Measurements from ENCODE around the gene GLT1D1. TPM values are rescaled to one million over a fixed set of nuclear protein-coding genes. Genes with fewer than 3 reads are reported as not detected.

Gene GLT1D1
- total RNA-seq, 6 experiments from 2014 or later: not detected

DNA sequence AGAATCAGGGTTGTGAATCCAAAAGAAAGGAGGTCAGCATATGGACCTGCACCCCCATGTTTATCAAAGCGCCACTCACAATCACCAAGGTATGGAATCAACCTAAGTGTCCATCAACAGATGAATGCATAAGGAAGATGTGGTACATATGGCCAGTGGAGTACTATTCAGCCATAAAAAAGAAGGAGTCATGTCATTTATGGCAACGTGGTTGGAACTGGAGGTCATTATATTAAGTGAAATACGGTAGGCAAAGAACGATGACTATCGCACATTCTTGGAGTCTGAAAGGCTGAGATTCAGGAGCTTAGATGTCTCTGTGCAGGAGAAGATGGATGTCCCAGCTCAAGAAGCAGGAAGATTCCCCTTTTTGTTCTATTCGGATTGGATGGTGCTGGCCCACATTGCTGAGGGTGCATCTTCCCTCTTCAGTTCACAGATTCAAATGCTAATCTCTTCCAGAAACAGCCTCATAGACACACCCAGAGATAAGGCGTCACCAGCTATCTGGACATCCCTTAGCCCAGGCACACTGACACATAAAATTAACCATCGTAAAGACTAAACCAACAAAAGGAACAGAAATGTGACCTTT, 108.1 kb downstream of the GLT1D1 start:
- Mint-ChIP-seq H3K27ac (no peak overlapping the region), H3K9me3 (peaks cover 36% of the 10 kb centered on the region), H3K4me1 (ENCODE audit: low read depth) (no peaks in the 10 kb centered on the region), H3K36me3 (ENCODE audit: low read depth) (no peaks in the 10 kb centered on the region), H3K27me3 (ENCODE audit: insufficient read depth) (no peaks in the 10 kb centered on the region), H3K4me3 (no peak overlapping the region)
- TF ChIP-seq, protein P1, sequence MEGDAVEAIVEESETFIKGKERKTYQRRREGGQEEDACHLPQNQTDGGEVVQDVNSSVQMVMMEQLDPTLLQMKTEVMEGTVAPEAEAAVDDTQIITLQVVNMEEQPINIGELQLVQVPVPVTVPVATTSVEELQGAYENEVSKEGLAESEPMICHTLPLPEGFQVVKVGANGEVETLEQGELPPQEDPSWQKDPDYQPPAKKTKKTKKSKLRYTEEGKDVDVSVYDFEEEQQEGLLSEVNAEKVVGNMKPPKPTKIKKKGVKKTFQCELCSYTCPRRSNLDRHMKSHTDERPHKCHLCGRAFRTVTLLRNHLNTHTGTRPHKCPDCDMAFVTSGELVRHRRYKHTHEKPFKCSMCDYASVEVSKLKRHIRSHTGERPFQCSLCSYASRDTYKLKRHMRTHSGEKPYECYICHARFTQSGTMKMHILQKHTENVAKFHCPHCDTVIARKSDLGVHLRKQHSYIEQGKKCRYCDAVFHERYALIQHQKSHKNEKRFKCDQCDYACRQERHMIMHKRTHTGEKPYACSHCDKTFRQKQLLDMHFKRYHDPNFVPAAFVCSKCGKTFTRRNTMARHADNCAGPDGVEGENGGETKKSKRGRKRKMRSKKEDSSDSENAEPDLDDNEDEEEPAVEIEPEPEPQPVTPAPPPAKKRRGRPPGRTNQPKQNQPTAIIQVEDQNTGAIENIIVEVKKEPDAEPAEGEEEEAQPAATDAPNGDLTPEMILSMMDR (IDR thresholded peaks at IDR 0.05): no peak
- no peak for DNase-seq

DNA sequence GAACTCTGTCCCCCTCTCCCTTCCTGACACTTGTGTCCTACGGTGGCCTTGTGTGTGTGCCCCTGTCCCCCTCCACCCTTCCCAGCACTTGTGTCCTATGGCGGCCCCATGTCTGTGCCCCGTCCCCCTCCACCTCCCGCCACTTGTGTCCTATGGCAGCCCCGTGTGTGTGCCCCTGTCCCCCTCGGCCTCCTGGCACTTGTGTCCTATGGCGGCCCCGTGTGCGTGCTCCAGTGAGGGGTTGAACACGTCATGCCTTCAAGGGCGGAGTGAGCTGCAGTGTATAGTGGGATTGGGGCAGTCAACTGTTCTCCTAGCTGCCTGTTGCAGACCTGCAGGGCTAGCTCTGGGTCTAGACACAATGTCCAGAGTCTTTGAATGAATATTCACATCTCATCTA, 108.7 kb downstream of the GLT1D1 start:
- Mint-ChIP-seq H3K36me3 (ENCODE audit: low read depth) (no peaks in the 10 kb centered on the region), H3K9me3 (peaks cover 36% of the 10 kb centered on the region), H3K27ac (no peak overlapping the region), H3K27me3 (ENCODE audit: insufficient read depth) (no peaks in the 10 kb centered on the region), H3K4me3 (no peak overlapping the region), H3K4me1 (ENCODE audit: low read depth) (no peaks in the 10 kb centered on the region)
- no peak for DNase-seq
- TF ChIP-seq, protein P1 (IDR thresholded peaks at IDR 0.05): no peak

DNA sequence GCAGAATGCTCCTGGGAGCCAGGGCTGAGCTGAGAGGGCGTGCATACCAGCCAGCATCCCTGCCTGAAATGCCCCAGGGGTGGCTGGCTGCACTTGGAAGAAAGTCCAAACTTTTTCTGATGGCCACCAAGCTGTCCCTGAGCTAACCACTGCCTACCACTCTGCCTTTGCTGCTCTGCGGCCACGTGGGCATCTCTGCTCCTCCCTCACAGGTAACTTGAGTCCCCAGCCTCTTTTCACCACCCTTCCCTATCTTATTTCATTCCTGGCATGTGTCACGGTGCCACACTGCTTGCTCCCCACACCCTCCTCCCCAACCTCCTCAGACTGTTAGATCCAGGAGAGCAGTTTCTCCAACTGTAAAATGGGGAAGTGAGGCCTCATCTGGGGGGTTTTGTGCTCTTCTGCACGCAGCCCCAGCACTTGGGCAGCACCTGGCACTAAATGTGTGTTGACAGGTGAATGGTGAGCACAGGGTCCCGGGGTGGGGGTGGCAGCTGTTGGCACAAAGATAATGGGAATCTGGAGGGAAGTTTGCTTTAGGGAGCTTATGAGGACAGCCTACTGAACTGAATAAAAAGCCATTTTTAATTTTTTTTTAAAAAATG, 113.0 kb downstream of the GLT1D1 start:
- TF ChIP-seq, protein P1 (IDR thresholded peaks at IDR 0.05): no peak
- H3K36me3 Mint-ChIP-seq (ENCODE audit: low read depth): no peaks in the 10 kb centered on the region
- no peak overlapping the region for H3K27ac Mint-ChIP-seq
- no peak overlapping the region for H3K4me3 Mint-ChIP-seq
- peaks cover 3% of the 10 kb centered on the region for H3K27me3 Mint-ChIP-seq (ENCODE audit: insufficient read depth)
- no peaks in the 10 kb centered on the region for H3K4me1 Mint-ChIP-seq (ENCODE audit: low read depth)
- no peak for DNase-seq
- peaks cover 34% of the 10 kb centered on the region for H3K9me3 Mint-ChIP-seq

DNA sequence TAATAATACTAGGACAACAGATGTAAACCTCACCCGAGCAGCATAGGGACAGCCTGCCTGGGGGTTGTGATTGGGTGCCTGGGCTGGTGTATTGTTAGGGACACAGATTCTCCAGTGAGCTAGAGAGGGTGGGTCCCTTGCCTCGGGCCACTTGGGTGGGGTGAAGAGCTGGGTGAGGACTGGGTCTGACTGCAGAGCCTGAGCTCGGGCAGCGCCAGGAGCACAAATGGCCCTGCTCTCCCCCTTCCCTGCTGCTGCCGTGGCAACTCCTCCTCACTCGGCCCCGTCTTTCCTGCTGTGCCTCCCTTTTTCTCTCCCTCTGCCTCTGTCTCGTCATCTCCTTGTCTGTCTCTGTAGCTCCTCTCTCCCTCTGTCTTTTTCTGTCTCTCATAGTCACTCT, 115.4 kb downstream of the GLT1D1 start:
- TF ChIP-seq, protein P1 (IDR thresholded peaks at IDR 0.05): no peak
- no peak for DNase-seq
- H3K27me3 Mint-ChIP-seq (ENCODE audit: insufficient read depth): peaks cover 3% of the 10 kb centered on the region
- H3K36me3 Mint-ChIP-seq (ENCODE audit: low read depth): no peaks in the 10 kb centered on the region
- H3K9me3 Mint-ChIP-seq: peaks cover 45% of the 10 kb centered on the region
- no peak overlapping the region for H3K4me3 Mint-ChIP-seq
- no peak overlapping the region for H3K27ac Mint-ChIP-seq
- H3K4me1 Mint-ChIP-seq (ENCODE audit: low read depth): no peaks in the 10 kb centered on the region

DNA sequence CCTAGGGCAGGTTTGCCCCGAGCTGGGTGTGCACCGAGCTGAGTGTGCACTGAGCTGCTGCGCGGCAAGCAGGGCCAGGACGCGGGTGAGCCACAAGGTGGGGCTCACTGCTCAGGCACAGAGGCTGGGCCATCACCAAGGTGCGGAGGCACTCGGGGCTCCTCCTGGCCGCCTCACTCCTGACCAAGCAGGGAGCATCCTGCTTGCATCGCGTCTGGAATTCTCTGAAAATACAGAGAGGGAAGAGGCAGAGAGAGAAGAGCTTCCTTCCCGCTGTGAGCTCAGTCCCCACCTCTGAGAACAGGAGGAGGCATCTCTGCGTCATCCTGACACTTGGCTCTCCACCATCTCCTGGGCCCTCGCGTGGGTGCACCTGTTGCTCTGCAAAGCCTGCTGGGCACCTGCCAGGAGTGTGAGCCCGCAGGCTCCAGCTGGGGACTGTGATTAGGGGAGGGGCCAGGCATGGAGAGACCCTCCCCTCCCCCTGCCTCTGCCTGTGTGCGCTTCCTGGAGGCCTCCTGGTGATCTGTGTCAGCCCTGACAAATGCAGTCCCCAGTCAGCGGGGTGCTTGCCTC, 116.3 kb downstream of the GLT1D1 start:
- Mint-ChIP-seq H3K9me3 (peaks cover 46% of the 10 kb centered on the region), H3K4me3 (no peak overlapping the region), H3K27me3 (ENCODE audit: insufficient read depth) (peaks cover 3% of the 10 kb centered on the region), H3K27ac (no peak overlapping the region), H3K36me3 (ENCODE audit: low read depth) (no peaks in the 10 kb centered on the region), H3K4me1 (ENCODE audit: low read depth) (no peaks in the 10 kb centered on the region)
- TF ChIP-seq, protein P1 (IDR thresholded peaks at IDR 0.05): no peak
- DNase-seq: no peak

All from HFFc6 (cell line).